ENCODE results near the gene RDM1. TPM values are rescaled to one million over a fixed set of nuclear protein-coding genes. Genes with fewer than 3 reads are reported as not detected.

The RDM1 gene
- polyA plus RNA-seq, 4 donors: 1.9 to 4.5 (median 4.5) TPM; not detected in 1

DNA sequence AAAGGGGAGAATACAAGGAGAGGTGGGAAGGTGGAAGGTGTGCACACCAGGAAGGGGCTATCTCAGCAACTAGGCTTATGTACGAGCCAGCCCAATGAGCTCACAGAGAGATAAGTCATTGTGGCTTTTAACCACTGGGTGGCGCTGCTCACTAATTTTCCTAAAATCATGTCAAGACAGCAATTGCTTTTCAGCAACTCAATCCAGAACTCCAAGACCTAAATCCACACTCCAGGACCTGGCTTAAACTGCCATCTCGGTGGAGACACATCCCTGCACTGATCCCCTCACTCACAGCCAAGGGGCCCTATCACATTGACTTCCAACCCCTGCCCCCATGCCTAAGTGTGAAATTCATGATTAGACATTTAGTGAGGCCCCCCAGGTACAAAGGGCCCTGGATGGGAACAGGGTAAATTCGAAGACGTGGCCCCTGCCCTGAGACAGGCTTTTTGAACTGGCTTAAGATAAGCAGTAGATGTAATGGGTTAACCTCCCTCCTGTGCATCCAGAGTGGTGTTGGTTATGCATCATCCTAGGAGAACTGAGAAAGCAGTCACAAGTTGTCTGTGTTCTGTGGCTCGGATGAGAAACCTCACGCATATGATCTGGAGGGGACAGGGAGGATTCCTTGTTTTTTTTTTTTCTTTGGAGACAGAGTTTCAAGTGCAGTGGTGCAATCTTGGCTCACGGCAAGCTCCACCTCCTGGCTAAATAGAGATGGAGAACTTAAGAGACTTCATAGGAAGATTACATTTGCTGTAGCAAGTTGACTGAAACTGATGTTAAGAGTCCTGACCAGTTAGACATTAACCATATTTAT is 39.2 kb upstream of the RDM1 start:
- FAIRE-seq (no peak), DNase-seq (peak; percentile 86 to 94)
- WGBS, 3 donors: 6 to 26% (median 24%) methylated on average over 8 of the region's 8 CpGs
- Histone ChIP-seq H3K36me3 (ENCODE audit: control insufficient read depth in 3 of 3, insufficient read depth in 2 of 3, low read depth in 1 of 3, low read length in 3 of 3) (no peaks in the 10 kb centered on the region), H3K27ac (ENCODE audit: low read depth in 1 of 3, low read length in 2 of 3) (peak overlapping the region in 1 of 3 donors; percentile 94), H3K27me3 (ENCODE audit: control insufficient read depth in 3 of 3, insufficient read depth in 3 of 3, low read length in 3 of 3) (no peaks in the 10 kb centered on the region), H3K4me3 (ENCODE audit: low read depth in 1 of 3, low read length in 3 of 3) (peak overlapping the region in 1 of 3 donors; percentile 4), H3K4me1 (ENCODE audit: control insufficient read depth in 3 of 3, insufficient read depth in 2 of 3, low read depth in 1 of 3, low read length in 2 of 3) (peaks cover 0 to 43% (median 3%) of the 10 kb centered on the region in 3 donors), H3K9me3 (ENCODE audit: control insufficient read depth in 2 of 2, insufficient read depth in 1 of 2, low read depth in 1 of 2, low read length in 1 of 2) (no peaks in the 10 kb centered on the region)

DNA sequence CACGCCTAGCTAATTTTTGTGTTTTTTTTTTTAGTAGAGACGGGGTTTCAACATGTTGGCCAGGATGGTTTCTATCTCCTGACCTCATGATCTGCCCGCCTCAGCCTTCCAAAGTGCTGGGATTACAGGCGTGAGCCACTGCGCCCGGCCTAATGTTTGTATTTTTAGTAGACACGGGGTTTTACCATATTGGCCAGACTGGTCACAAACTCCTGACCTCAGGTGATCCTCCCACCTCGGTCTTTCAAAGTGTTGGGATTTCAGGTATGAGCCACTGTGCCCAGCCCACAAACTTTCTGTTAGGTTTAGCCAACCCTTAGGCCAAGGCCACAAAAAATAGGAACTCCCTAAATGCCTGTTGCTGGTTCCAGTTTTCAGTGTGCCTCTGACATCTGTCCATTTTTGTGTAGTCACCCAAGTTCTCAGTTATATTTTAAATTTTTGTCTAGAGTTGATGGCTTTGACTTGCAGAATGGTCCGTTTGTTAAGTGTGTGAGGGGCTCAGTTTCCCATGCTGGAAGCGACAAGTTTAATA is 38.0 kb upstream of the RDM1 start:
- Histone ChIP-seq H3K27ac (ENCODE audit: low read depth in 1 of 3, low read length in 2 of 3) (no peak overlapping the region), H3K27me3 (ENCODE audit: control insufficient read depth in 3 of 3, insufficient read depth in 3 of 3, low read length in 3 of 3) (no peaks in the 10 kb centered on the region), H3K9me3 (ENCODE audit: control insufficient read depth in 2 of 2, insufficient read depth in 1 of 2, low read depth in 1 of 2, low read length in 1 of 2) (no peaks in the 10 kb centered on the region), H3K4me1 (ENCODE audit: control insufficient read depth in 3 of 3, insufficient read depth in 2 of 3, low read depth in 1 of 3, low read length in 2 of 3) (peaks cover 0 to 35% (median 2%) of the 10 kb centered on the region in 3 donors), H3K36me3 (ENCODE audit: control insufficient read depth in 3 of 3, insufficient read depth in 2 of 3, low read depth in 1 of 3, low read length in 3 of 3) (no peaks in the 10 kb centered on the region), H3K4me3 (ENCODE audit: low read depth in 1 of 3, low read length in 3 of 3) (no peak overlapping the region)
- no peak for DNase-seq
- FAIRE-seq: no peak
- WGBS, 3 donors: 83 to 87% (median 86%) methylated on average over 10 of the region's 10 CpGs

DNA sequence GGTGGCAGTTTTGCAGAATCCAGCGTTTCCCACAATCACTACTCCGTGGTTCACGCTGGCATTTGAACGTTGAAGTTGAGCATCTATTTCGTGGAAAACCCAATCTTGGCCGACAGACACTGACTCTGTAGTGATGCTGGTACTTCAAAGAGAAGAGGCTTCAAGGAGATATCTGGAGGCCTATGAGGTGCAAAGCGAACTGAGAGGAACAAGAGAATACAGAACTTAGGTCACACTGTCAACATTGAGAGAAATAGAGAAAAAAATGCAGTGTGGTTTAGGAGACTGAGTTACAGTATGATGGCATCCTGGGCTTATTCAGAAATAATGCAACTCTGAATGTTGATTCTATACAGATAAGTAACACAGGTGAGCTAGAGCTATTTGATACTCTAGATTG is 34.7 kb upstream of the RDM1 start:
- FAIRE-seq (no peak), DNase-seq (no peak)
- H3K27me3 ChIP-seq (ENCODE audit: control insufficient read depth in 3 of 3, insufficient read depth in 3 of 3, low read length in 3 of 3): no peaks in the 10 kb centered on the region
- no peaks in the 10 kb centered on the region for H3K9me3 ChIP-seq (ENCODE audit: control insufficient read depth in 2 of 2, insufficient read depth in 1 of 2, low read depth in 1 of 2, low read length in 1 of 2)
- WGBS, 3 donors: 90 to 92% (median 91%) methylated on average over 7 of the region's 7 CpGs
- H3K4me3 ChIP-seq (ENCODE audit: low read depth in 1 of 3, low read length in 3 of 3): no peak overlapping the region
- H3K36me3 ChIP-seq (ENCODE audit: control insufficient read depth in 3 of 3, insufficient read depth in 2 of 3, low read depth in 1 of 3, low read length in 3 of 3): no peaks in the 10 kb centered on the region
- peaks cover 0 to 5% (median 0%) of the 10 kb centered on the region in 3 donors for H3K4me1 ChIP-seq (ENCODE audit: control insufficient read depth in 3 of 3, insufficient read depth in 2 of 3, low read depth in 1 of 3, low read length in 2 of 3)
- H3K27ac ChIP-seq (ENCODE audit: low read depth in 1 of 3, low read length in 2 of 3): no peak overlapping the region

DNA sequence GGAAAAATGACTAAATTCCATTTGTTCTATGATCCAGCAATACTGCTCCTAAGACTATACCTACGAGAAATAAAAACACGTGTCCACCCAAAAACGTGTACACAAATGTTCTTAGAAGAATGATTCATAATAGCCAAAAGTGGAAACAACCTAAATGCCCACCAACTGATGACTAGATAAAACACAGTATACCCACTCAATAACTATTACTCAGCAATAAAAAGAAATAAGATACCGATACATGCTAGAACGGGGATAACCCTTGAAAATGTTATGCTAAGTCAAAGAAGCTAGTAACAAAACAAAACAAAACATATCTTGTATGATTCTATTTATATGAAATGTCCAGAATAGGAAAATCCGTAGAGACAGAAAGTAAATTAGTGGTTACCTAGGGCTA is 33.1 kb upstream of the RDM1 start:
- no peak for FAIRE-seq
- Histone ChIP-seq H3K36me3 (ENCODE audit: control insufficient read depth in 3 of 3, insufficient read depth in 2 of 3, low read depth in 1 of 3, low read length in 3 of 3) (no peaks in the 10 kb centered on the region), H3K27ac (ENCODE audit: low read depth in 1 of 3, low read length in 2 of 3) (no peak overlapping the region), H3K4me1 (ENCODE audit: control insufficient read depth in 3 of 3, insufficient read depth in 2 of 3, low read depth in 1 of 3, low read length in 2 of 3) (no peaks in the 10 kb centered on the region), H3K27me3 (ENCODE audit: control insufficient read depth in 3 of 3, insufficient read depth in 3 of 3, low read length in 3 of 3) (no peaks in the 10 kb centered on the region), H3K9me3 (ENCODE audit: control insufficient read depth in 2 of 2, insufficient read depth in 1 of 2, low read depth in 1 of 2, low read length in 1 of 2) (no peaks in the 10 kb centered on the region), H3K4me3 (ENCODE audit: low read depth in 1 of 3, low read length in 3 of 3) (no peak overlapping the region)
- DNase-seq: no peak
- 78 to 84% (median 83%) methylated on average over 6 of the region's 6 CpGs for WGBS, 3 donors

DNA sequence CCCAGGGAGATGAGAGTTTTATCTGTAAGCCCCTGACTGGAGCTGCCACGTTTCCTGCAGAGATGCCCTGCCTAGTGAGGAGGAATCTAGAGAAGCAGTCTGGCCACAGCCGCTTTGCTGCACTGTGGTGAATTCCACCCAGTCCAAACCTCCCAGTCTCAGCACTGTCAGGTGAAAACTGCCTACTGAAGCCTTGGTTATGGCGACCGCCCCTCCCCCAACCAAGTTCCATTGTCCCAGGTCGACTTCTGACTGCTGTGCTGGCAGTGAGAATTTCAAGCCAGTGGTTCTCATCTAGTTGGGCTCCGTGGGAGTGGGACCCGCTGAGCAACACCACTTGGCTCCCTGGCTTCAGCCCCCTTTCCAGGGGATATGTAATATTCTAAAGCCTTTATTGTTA is 23.1 kb upstream of the RDM1 start:
- no peak for FAIRE-seq
- no peaks in the 10 kb centered on the region for H3K9me3 ChIP-seq (ENCODE audit: control insufficient read depth in 2 of 2, insufficient read depth in 1 of 2, low read depth in 1 of 2, low read length in 1 of 2)
- no peaks in the 10 kb centered on the region for H3K27me3 ChIP-seq (ENCODE audit: control insufficient read depth in 3 of 3, insufficient read depth in 3 of 3, low read length in 3 of 3)
- no peak overlapping the region for H3K27ac ChIP-seq (ENCODE audit: low read depth in 1 of 3, low read length in 2 of 3)
- no peak overlapping the region for H3K4me3 ChIP-seq (ENCODE audit: low read depth in 1 of 3, low read length in 3 of 3)
- H3K36me3 ChIP-seq (ENCODE audit: control insufficient read depth in 3 of 3, insufficient read depth in 2 of 3, low read depth in 1 of 3, low read length in 3 of 3): no peaks in the 10 kb centered on the region
- H3K4me1 ChIP-seq (ENCODE audit: control insufficient read depth in 3 of 3, insufficient read depth in 2 of 3, low read depth in 1 of 3, low read length in 2 of 3): no peaks in the 10 kb centered on the region
- 58 to 71% (median 69%) methylated on average over 7 of the region's 7 CpGs for WGBS, 3 donors
- DNase-seq: no peak

DNA sequence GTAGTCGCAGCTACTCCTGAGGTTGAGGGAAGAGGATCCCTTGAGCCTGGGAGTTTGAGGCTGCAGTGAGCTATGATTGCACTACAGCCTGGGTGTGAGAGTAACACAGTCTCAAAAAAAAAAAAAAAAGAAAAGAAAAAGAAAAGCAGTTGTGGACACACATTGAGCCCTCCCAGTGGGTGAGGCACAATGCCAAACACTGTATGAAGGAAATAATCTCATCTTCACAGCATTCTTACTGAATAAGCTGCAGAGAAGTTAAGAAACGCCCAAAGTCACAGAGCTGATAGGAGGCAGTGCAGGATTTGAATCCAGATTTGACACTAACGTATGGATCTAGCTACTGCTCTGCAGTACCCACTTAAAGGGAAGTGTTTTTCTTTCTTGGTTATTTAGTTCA is 18.8 kb upstream of the RDM1 start:
- no peak for FAIRE-seq

DNA sequence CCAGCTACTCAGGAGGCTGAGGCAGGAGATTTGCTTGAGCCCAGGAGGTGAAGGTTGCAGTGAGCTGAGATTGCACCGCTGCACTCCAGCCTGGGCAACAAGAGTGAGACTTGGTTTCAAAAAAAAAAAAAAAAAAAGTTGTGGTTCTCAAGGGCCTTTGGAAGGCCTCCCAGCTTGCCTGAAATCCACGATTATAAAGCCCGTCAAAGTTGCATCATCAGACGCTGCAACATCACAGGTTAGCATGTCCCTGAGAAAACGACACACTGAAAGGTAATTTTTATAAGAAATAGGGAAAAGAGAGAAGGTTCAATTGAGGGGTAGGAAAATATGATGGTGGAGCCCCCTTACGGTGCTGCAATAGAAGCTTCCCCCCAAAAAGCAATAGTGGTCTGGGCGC is 17.5 kb upstream of the RDM1 start:
- Histone ChIP-seq H3K4me1 (ENCODE audit: control insufficient read depth in 3 of 3, insufficient read depth in 2 of 3, low read depth in 1 of 3, low read length in 2 of 3) (peaks cover 0 to 13% (median 3%) of the 10 kb centered on the region in 3 donors), H3K27me3 (ENCODE audit: control insufficient read depth in 3 of 3, insufficient read depth in 3 of 3, low read length in 3 of 3) (no peaks in the 10 kb centered on the region), H3K27ac (ENCODE audit: low read depth in 1 of 3, low read length in 2 of 3) (no peak overlapping the region), H3K36me3 (ENCODE audit: control insufficient read depth in 3 of 3, insufficient read depth in 2 of 3, low read depth in 1 of 3, low read length in 3 of 3) (no peaks in the 10 kb centered on the region), H3K9me3 (ENCODE audit: control insufficient read depth in 2 of 2, insufficient read depth in 1 of 2, low read depth in 1 of 2, low read length in 1 of 2) (no peaks in the 10 kb centered on the region), H3K4me3 (ENCODE audit: low read depth in 1 of 3, low read length in 3 of 3) (no peak overlapping the region)
- FAIRE-seq: no peak
- no peak for DNase-seq
- 86 to 92% (median 91%) methylated on average over 7 of the region's 7 CpGs for WGBS, 3 donors

More for the DNA sequence above, 18.8 kb upstream of the RDM1 start:
- Histone ChIP-seq H3K4me1 (ENCODE audit: control insufficient read depth in 3 of 3, insufficient read depth in 2 of 3, low read depth in 1 of 3, low read length in 2 of 3) (peaks cover 0 to under 1% (median 0%) of the 10 kb centered on the region in 3 donors), H3K36me3 (ENCODE audit: control insufficient read depth in 3 of 3, insufficient read depth in 2 of 3, low read depth in 1 of 3, low read length in 3 of 3) (no peaks in the 10 kb centered on the region), H3K9me3 (ENCODE audit: control insufficient read depth in 2 of 2, insufficient read depth in 1 of 2, low read depth in 1 of 2, low read length in 1 of 2) (no peaks in the 10 kb centered on the region), H3K27me3 (ENCODE audit: control insufficient read depth in 3 of 3, insufficient read depth in 3 of 3, low read length in 3 of 3) (no peaks in the 10 kb centered on the region), H3K27ac (ENCODE audit: low read depth in 1 of 3, low read length in 2 of 3) (no peak overlapping the region), H3K4me3 (ENCODE audit: low read depth in 1 of 3, low read length in 3 of 3) (no peak overlapping the region)
- 72 to 75% (median 74%) methylated on average over 3 of the region's 3 CpGs for WGBS, 3 donors
- DNase-seq: no peak

DNA sequence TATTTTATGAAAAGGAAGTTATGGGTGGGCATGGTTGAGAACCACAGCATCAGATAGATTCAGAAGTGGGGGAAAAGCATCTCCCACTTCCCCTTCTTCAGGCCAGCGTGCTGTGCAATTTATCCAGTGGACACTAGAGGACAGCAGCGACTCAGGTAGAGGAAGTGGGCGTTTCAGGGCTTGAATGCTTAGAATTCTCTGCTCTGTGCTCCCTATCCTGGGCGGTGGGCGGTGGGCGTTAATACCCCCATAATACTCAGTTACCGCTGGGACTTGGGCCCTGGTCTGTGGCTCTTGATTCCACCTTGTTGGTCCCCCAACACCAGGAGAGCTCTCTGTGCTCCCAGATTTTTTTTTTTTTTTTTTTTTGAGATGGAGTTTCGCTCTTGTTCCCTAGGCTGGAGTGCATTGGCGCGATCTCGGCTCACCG is 16.6 kb upstream of the RDM1 start:
- peak; percentile 69 to 72 for DNase-seq
- peak overlapping the region in 2 of 3 donors; percentile 15 to 34 for H3K4me3 ChIP-seq (ENCODE audit: low read depth in 1 of 3, low read length in 3 of 3)
- no peak for FAIRE-seq
- H3K4me1 ChIP-seq (ENCODE audit: control insufficient read depth in 3 of 3, insufficient read depth in 2 of 3, low read depth in 1 of 3, low read length in 2 of 3): peaks cover 0 to 19% (median 5%) of the 10 kb centered on the region in 3 donors
- 5 to 27% (median 6%) methylated on average over 12 of the region's 12 CpGs for WGBS, 3 donors
- no peaks in the 10 kb centered on the region for H3K27me3 ChIP-seq (ENCODE audit: control insufficient read depth in 3 of 3, insufficient read depth in 3 of 3, low read length in 3 of 3)
- no peaks in the 10 kb centered on the region for H3K9me3 ChIP-seq (ENCODE audit: control insufficient read depth in 2 of 2, insufficient read depth in 1 of 2, low read depth in 1 of 2, low read length in 1 of 2)
- no peak overlapping the region for H3K27ac ChIP-seq (ENCODE audit: low read depth in 1 of 3, low read length in 2 of 3)
- H3K36me3 ChIP-seq (ENCODE audit: control insufficient read depth in 3 of 3, insufficient read depth in 2 of 3, low read depth in 1 of 3, low read length in 3 of 3): no peaks in the 10 kb centered on the region

Data from small intestine (tissue), 7 donors.